GM12874 (cell line): Measurements from ENCODE around the gene AR.

Experiments used
- CTCF ChIP-seq: IDR thresholded peaks from 2 replicates; pipeline ENCODE4 v1.5.1; 2011; ENCODE audit warnings: low read depth, mild to moderate bottlenecking, control low read depth, low read length, moderate library complexity; ENCODE audit not compliant: insufficient read depth

The AR gene

GRCh38 chrX:67524428-67524827 is 19.4 kb upstream of the AR start:
- TF ChIP-seq CTCF, result no peak

GRCh38 chrX:67524950-67525691 is 18.7 kb upstream of the AR start:
- no peak for TF ChIP-seq CTCF

- no peak for TF ChIP-seq CTCF
These were observed 7.3 kb upstream of the AR start for GRCh38 chrX:67536564-67536963.

GRCh38 chrX:67538383-67538782 is 5.4 kb upstream of the AR start:
- TF ChIP-seq CTCF, result no peak

- TF ChIP-seq CTCF, result no peak
These were observed 637 bp downstream of the AR start for GRCh38 chrX:67544281-67545035.

GRCh38 chrX:67545036-67545821 is 1.4 kb downstream of the AR start:
- no peak for TF ChIP-seq CTCF

- no peak for TF ChIP-seq CTCF
These were observed 2.2 kb downstream of the AR start for GRCh38 chrX:67545893-67546495.
